Breast epithelium (tissue), 4 donors: ENCODE data around the gene IL17F. TPM values are rescaled to one million over a fixed set of nuclear protein-coding genes. Genes with fewer than 3 reads are reported as not detected.

Source experiments
- DNase-seq, 2 donors: peaks; one replicate each; pipeline ENCODE4 v3.0.0-alpha.2; 2019; ENCODE audit warnings: low spot score in 2 of 2
- H3K27ac ChIP-seq, 2 donors: fragments of 200-600 bp; sonication (generic) in 1 of 2; one replicate each; pipeline ENCODE4 v1.5.1; 2016 to 2019; ENCODE audit warnings: mild to moderate bottlenecking in 1 of 2
- H3K27me3 ChIP-seq, 2 donors: fragments of 200-600 bp; sonication (generic) in 1 of 2; one replicate each; pipeline versions ENCODE4 v1.5.1 to v1.6.0; 2017 to 2019; ENCODE audit warnings: control low read depth in 1 of 2, mild to moderate bottlenecking in 1 of 2
- H3K36me3 ChIP-seq: fragments of 200-600 bp; one replicate; pipeline ENCODE4 v1.5.1; 2019
- H3K4me1 ChIP-seq, 2 donors: fragments of 200-600 bp; sonication (generic); one replicate each; pipeline ENCODE4 v1.5.1; 2016 to 2019; ENCODE audit warnings: control low read depth in 1 of 2
- H3K4me3 ChIP-seq, 3 donors: fragments of 200-600 bp; sonication (generic); 1 replicate in 2 of 3; 2 replicates in 1 of 3; pipeline ENCODE4 v1.5.1; 2016 to 2019; ENCODE audit warnings: mild to moderate bottlenecking in 3 of 3, moderate library complexity in 2 of 3
- H3K9me3 ChIP-seq, 2 donors: fragments of 200-600 bp; sonication (generic) in 1 of 2; one replicate each; pipeline ENCODE4 v1.5.1; 2016 to 2019; ENCODE audit warnings: control low read depth in 1 of 2
- CTCF ChIP-seq, 3 donors: fragments of 450-650 bp; IDR thresholded peaks; one replicate each; pipeline ENCODE4 v1.5.1; 2016 to 2017; ENCODE audit warnings: antibody characterized with exemption in 3 of 3, mild to moderate bottlenecking in 3 of 3, moderate library complexity in 3 of 3
- POLR2A ChIP-seq: fragments of 450-650 bp; IDR thresholded peaks from one replicate; pipeline ENCODE4 v1.6.1; 2016; ENCODE audit warnings: antibody characterized with exemption, mild to moderate bottlenecking, moderate library complexity
- POLR2AphosphoS5 ChIP-seq, 3 donors: sonication (generic); formaldehyde crosslinking; IDR thresholded peaks; one replicate each; pipeline ENCODE4 v1.6.1; 2017; ENCODE audit warnings: antibody characterized with exemption in 3 of 3
- intact Hi-C: fragments of 100-400 bp; cut with DNase I; formaldehyde crosslinking; loops from one replicate; pipeline ENCODE4 v1.15.1; 2023; ENCODE audit warnings: low total_unique reads
- total RNA-seq, 3 donors: library from RNA; depleted of rRNA; stranded (reverse); fragments of >200 nt; gene quantifications; one replicate each; pipeline ENCODE4 v1.1.0, GENCODE V29; 2016

The IL17F gene
- total RNA-seq, 3 donors from 2014 or later = not detected

DNA sequence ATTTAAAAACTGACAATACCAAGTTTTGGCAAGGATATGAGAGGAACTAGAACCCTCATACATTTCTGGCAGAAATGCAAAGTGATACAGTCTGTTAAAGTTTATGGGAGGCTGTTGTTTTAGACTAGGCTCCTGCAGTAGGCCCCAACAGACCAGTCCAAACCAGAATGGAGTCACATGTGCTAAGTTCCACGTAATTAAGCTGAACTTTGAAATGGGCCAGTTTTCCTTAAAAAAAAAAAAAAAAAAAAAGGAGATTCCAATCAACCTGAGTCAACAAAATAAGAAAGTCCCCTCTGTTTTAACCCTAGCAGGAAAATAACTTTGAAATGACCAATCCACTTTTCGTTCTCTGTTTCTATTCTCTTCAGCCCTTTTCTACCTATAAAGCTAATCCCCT lies 26.5 kb downstream of the IL17F start:
- Histone ChIP-seq H3K4me1 (no peaks in the 10 kb centered on the region), H3K36me3 (no peaks in the 10 kb centered on the region), H3K4me3 (no peak overlapping the region), H3K9me3 (no peaks in the 10 kb centered on the region), H3K27me3 (no peaks in the 10 kb centered on the region), H3K27ac (no peak overlapping the region)
- TF ChIP-seq POLR2A (no peak), CTCF (IDR thresholded peaks at IDR 0.05) (no peak), POLR2AphosphoS5 (IDR thresholded peaks at IDR 0.05) (no peak)
- DNase-seq = no peak
- intact Hi-C loops = no loop called here

DNA sequence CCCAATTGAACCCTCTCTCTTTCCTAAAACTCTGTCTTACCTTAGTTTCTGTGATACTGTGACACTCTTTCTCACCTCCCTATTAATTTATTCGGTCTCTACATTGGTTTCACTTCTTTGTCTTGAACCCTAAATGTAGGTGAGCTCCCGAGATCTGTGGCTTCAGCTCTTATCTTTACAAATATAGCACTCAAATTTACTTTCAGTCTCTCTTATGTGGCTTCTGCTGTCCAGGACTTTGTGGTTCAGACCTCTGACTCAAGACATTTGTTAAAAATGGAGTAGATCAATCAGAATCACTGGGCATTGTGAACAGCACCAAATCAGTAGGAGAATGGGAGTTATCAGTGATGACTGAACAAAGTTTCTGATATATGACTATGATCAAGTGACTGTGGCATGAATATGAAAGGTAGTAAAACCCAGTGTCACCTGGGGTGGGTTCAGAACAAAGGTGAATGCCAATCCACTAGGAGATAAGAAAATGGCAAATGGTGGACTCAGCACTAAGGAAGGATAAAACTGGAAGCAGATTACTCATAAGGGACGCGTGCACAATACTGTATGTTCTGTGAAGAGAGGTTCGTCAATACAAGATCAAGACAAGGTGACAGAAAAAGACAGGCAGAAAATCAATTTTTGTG lies 27.2 kb downstream of the IL17F start:
- no peak for DNase-seq
- Histone ChIP-seq H3K27ac (no peak overlapping the region), H3K36me3 (no peaks in the 10 kb centered on the region), H3K4me3 (no peak overlapping the region), H3K9me3 (no peaks in the 10 kb centered on the region), H3K4me1 (no peaks in the 10 kb centered on the region), H3K27me3 (no peaks in the 10 kb centered on the region)
- no peak for TF ChIP-seq POLR2A
- TF ChIP-seq POLR2AphosphoS5 (IDR thresholded peaks at IDR 0.05) = no peak
- no peak for TF ChIP-seq CTCF (IDR thresholded peaks at IDR 0.05)
- intact Hi-C loops = no loop called here

DNA sequence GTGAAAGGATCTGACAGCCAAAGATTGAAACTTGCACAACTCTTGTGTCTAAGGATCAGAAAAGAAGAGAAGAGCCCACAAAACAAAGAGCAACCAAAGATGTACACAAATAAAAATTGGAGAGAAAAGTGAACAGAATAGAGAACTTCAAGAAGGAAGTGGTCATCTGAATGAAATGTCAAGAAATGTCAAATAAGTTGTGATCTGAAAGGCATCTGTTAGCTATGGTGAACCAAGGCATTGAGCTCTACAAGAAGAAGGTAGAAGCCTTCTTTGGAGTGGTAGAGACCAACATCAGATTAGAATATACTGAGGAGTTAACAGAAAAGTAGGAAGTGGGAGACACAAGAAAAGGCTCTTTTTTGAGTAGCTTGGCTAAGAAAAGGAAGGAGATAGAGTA lies 28.5 kb downstream of the IL17F start:
- no peaks in the 10 kb centered on the region for H3K36me3 ChIP-seq

DNA sequence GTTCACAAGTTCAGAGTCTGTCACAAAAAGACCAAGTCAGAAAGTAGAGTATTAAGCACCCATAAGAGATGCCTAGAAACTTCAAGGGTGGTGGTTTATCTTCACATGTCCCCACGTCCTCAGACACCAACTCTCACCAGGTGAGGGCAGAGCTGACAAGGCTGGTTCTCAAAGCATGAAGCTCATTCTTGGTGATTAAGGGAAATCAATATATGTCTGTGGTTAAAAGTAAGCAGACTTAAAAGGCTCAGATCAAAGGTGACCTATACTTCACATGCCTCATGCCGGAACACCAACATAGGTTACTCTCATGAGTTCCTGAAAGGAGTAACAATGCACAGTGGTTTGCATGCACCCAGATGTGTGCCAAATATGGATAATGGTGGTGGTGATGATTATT lies 31.2 kb downstream of the IL17F start:
- Histone ChIP-seq H3K4me1 (no peaks in the 10 kb centered on the region), H3K36me3 (no peaks in the 10 kb centered on the region), H3K9me3 (no peaks in the 10 kb centered on the region), H3K27ac (no peak overlapping the region), H3K4me3 (no peak overlapping the region), H3K27me3 (no peaks in the 10 kb centered on the region)
- intact Hi-C loops = no loop called here
- DNase-seq = no peak
- TF ChIP-seq POLR2A (no peak), CTCF (IDR thresholded peaks at IDR 0.05) (no peak), POLR2AphosphoS5 (IDR thresholded peaks at IDR 0.05) (no peak)

More for the DNA sequence above, 28.5 kb downstream of the IL17F start:
- intact Hi-C loops = no loop called here
- H3K27me3 ChIP-seq = no peaks in the 10 kb centered on the region
- H3K9me3 ChIP-seq = no peaks in the 10 kb centered on the region
- H3K27ac ChIP-seq = no peak overlapping the region
- no peaks in the 10 kb centered on the region for H3K4me1 ChIP-seq
- TF ChIP-seq CTCF (IDR thresholded peaks at IDR 0.05) (no peak), POLR2AphosphoS5 (IDR thresholded peaks at IDR 0.05) (no peak), POLR2A (no peak)
- no peak overlapping the region for H3K4me3 ChIP-seq
- no peak for DNase-seq

- no peaks in the 10 kb centered on the region for H3K4me1 ChIP-seq
- no peaks in the 10 kb centered on the region for H3K27me3 ChIP-seq
- H3K27ac ChIP-seq = no peak overlapping the region
- TF ChIP-seq CTCF (IDR thresholded peaks at IDR 0.05) = no peak
- no peak for TF ChIP-seq POLR2AphosphoS5 (IDR thresholded peaks at IDR 0.05)
- TF ChIP-seq POLR2A = no peak
- no peak overlapping the region for H3K4me3 ChIP-seq
- intact Hi-C loops = no loop called here
- no peak for DNase-seq
- no peaks in the 10 kb centered on the region for H3K36me3 ChIP-seq
- no peaks in the 10 kb centered on the region for H3K9me3 ChIP-seq
Measured at GRCh38 chr6:52210227-52210626, 34.1 kb downstream of the IL17F start.
